ENCODE data around the gene STARD10.

GRCh38 chr11:72711141-72711540 is 82.7 kb downstream of the STARD10 start:
- TF ChIP-seq CTCF (IDR thresholded peaks at IDR 0.05), result no peak
- TF ChIP-seq POLR2A (IDR thresholded peaks at IDR 0.05), result no peak
- TF ChIP-seq EP300 (IDR thresholded peaks at IDR 0.05), result no peak
